H9 (cell line): ENCODE measurements around the gene MBD5. TPM values are rescaled to one million over a fixed set of nuclear protein-coding genes. Genes with fewer than 3 reads are reported as not detected.

ENCODE experiments used
- DNase-seq: peaks from one replicate; pipeline ENCODE4 v3.0.0-alpha.2; 2017
- H2AFZ ChIP-seq: one replicate; pipeline ENCODE4 v1.6.1; 2013; ENCODE audit warnings: mild to moderate bottlenecking, low read length, control low read depth, moderate library complexity
- H2AK5ac ChIP-seq: 2 replicates; pipeline ENCODE4 v1.6.1; 2013; ENCODE audit warnings: low read length, control low read depth, mixed read lengths; ENCODE audit not compliant: insufficient read length
- H2BK120ac ChIP-seq: one replicate; pipeline ENCODE4 v1.6.1; 2013; ENCODE audit warnings: low read depth, mild to moderate bottlenecking, low read length, control low read depth, inconsistent platforms; ENCODE audit not compliant: poor library complexity, severe bottlenecking
- H2BK12ac ChIP-seq: 2 replicates; pipeline ENCODE4 v1.6.1; 2013; ENCODE audit warnings: low read length, control low read depth, mixed read lengths, low read depth; ENCODE audit not compliant: insufficient read length
- H2BK15ac ChIP-seq: 2 replicates; pipeline ENCODE4 v1.6.1; 2013; ENCODE audit warnings: low read depth, low read length, control low read depth
- H2BK20ac ChIP-seq: one replicate; pipeline ENCODE4 v1.6.1; 2013; ENCODE audit warnings: low read depth, mild to moderate bottlenecking, low read length, control low read depth, inconsistent platforms; ENCODE audit not compliant: poor library complexity, severe bottlenecking
- H2BK5ac ChIP-seq: 2 replicates; pipeline ENCODE4 v1.6.1; 2013; ENCODE audit warnings: low read length, control low read depth, mixed read lengths; ENCODE audit not compliant: insufficient read length
- H3K14ac ChIP-seq: 2 replicates; pipeline ENCODE4 v1.6.1; 2013; ENCODE audit warnings: low read length, control low read depth; ENCODE audit not compliant: insufficient read depth
- H3K18ac ChIP-seq: 2 replicates; pipeline ENCODE4 v1.6.1; 2013; ENCODE audit warnings: low read depth, mild to moderate bottlenecking, mixed read lengths, low read length, control low read depth; ENCODE audit not compliant: insufficient read length
- H3K23ac ChIP-seq: 2 replicates; pipeline ENCODE4 v1.6.1; 2013; ENCODE audit warnings: low read length, control low read depth, mixed read lengths, low read depth; ENCODE audit not compliant: insufficient read length
- H3K23me2 ChIP-seq: 2 replicates; pipeline ENCODE4 v1.6.1; 2013; ENCODE audit warnings: low read depth, mild to moderate bottlenecking, mixed read lengths, low read length, control low read depth; ENCODE audit not compliant: insufficient read length, poor library complexity, severe bottlenecking
- H3K27ac ChIP-seq: 2 replicates; pipeline ENCODE4 v1.5.1; 2013; ENCODE audit warnings: low read length, control low read depth, mixed read lengths, low read depth; ENCODE audit not compliant: insufficient read length
- H3K27me3 ChIP-seq: 2 replicates; pipeline ENCODE4 v1.6.1; 2013; ENCODE audit warnings: low read length, control low read depth, inconsistent platforms; ENCODE audit not compliant: insufficient read depth
- H3K4ac ChIP-seq: 2 replicates; pipeline ENCODE4 v1.6.1; 2013; ENCODE audit warnings: low read depth, mild to moderate bottlenecking, control low read depth, inconsistent platforms, low read length, moderate library complexity
- H3K4me1 ChIP-seq: 2 replicates; pipeline ENCODE4 v1.6.1; 2013; ENCODE audit warnings: low read length, control low read depth, inconsistent platforms; ENCODE audit not compliant: insufficient read depth
- H3K4me2 ChIP-seq: 2 replicates; pipeline ENCODE4 v1.6.1; 2013; ENCODE audit warnings: low read length, control low read depth, mixed read lengths; ENCODE audit not compliant: insufficient read length, insufficient read depth
- H3K56ac ChIP-seq: 2 replicates; pipeline ENCODE4 v1.6.1; 2013; ENCODE audit warnings: low read depth, mild to moderate bottlenecking, mixed read lengths, low read length, control low read depth; ENCODE audit not compliant: insufficient read length
- H3K79me1 ChIP-seq: 2 replicates; pipeline ENCODE4 v1.6.1; 2013; ENCODE audit warnings: low read depth, mild to moderate bottlenecking, moderate library complexity, low read length, control low read depth, inconsistent platforms; ENCODE audit not compliant: insufficient read depth, poor library complexity, severe bottlenecking
- H3K79me2 ChIP-seq: 2 replicates; pipeline ENCODE4 v1.6.1; 2013; ENCODE audit warnings: low read length, control low read depth, inconsistent platforms; ENCODE audit not compliant: insufficient read depth
- H3K9ac ChIP-seq: 2 replicates; pipeline ENCODE4 v1.6.1; 2013; ENCODE audit warnings: low read length, control low read depth, mixed read lengths; ENCODE audit not compliant: insufficient read length; ENCODE audit errors: extremely low read depth
- H3K9me3 ChIP-seq: one replicate; pipeline ENCODE4 v1.6.1; 2013; ENCODE audit warnings: low read depth, low read length, inconsistent platforms; ENCODE audit not compliant: control insufficient read depth
- H3T11ph ChIP-seq: one replicate; pipeline ENCODE4 v1.6.1; 2013; ENCODE audit warnings: mild to moderate bottlenecking, low read length, control low read depth, inconsistent platforms
- H4K20me1 ChIP-seq: one replicate; pipeline ENCODE4 v1.6.1; 2013; ENCODE audit not compliant: control insufficient read depth, insufficient read length, insufficient read depth
- H4K5ac ChIP-seq: 2 replicates; pipeline ENCODE4 v1.6.1; 2013; ENCODE audit warnings: low read depth, mild to moderate bottlenecking, mixed read lengths, low read length, control low read depth; ENCODE audit not compliant: insufficient read length
- H4K8ac ChIP-seq: replicated peaks from 2 replicates; pipeline ENCODE4 v1.6.1; 2013; ENCODE audit warnings: low read length, control low read depth, mixed read lengths, low read depth; ENCODE audit not compliant: insufficient read length
- H4K91ac ChIP-seq: 2 replicates; pipeline ENCODE4 v1.6.1; 2013; ENCODE audit warnings: low read depth, mild to moderate bottlenecking, moderate library complexity, mixed read lengths, low read length, control low read depth; ENCODE audit not compliant: insufficient read length
- H3K27ac Mint-ChIP-seq, 3 experiments: 2 replicates in 2 of 3; 3 replicates in 1 of 3; pipeline ENCODE4 v1.8.0; 2020 to 2021; ENCODE audit warnings: mixed read lengths in 3 of 3, mild to moderate bottlenecking in 1 of 3, moderate library complexity in 1 of 3
- H3K27me3 Mint-ChIP-seq: 2 replicates; pipeline ENCODE4 v1.8.0; 2021; ENCODE audit warnings: low read depth, mild to moderate bottlenecking, moderate library complexity, mixed read lengths
- H3K36me3 Mint-ChIP-seq, 3 experiments: 2 replicates in 2 of 3; 3 replicates in 1 of 3; pipeline ENCODE4 v1.8.0; 2020 to 2021; ENCODE audit warnings: low read depth in 3 of 3, mixed read lengths in 3 of 3; ENCODE audit not compliant: insufficient read depth in 1 of 3
- H3K4me1 Mint-ChIP-seq, 2 experiments: 2 replicates each; pipeline ENCODE4 v1.8.0; 2020; ENCODE audit warnings: mixed read lengths in 2 of 2
- H3K4me3 Mint-ChIP-seq, 2 experiments: 2 replicates in 1 of 2; 3 replicates in 1 of 2; pipeline ENCODE4 v1.8.0; 2020 to 2021; ENCODE audit warnings: mild to moderate bottlenecking in 2 of 2, mixed read lengths in 2 of 2, moderate library complexity in 1 of 2
- H3K9me3 Mint-ChIP-seq, 2 experiments: 2 replicates in 1 of 2; 3 replicates in 1 of 2; pipeline ENCODE4 v1.8.0; 2020; ENCODE audit warnings: mild to moderate bottlenecking in 2 of 2, mixed read lengths in 2 of 2, moderate library complexity in 1 of 2
- WGBS: extraction: QIAGEN DNeasy Blood & Tissue Kit; methylation state at CpG from one replicate; pipeline ENCODE4 v1.1.7; 2013; ENCODE audit warnings: missing lambda C conversion rate, low lambda C conversion rate, mixed read lengths; ENCODE audit not compliant: insufficient read length; ENCODE audit errors: extremely low coverage; 5-methylcytosine and 5-hydroxymethylcytosine counted together
- total RNA-seq: library from RNA; stranded (reverse); gene quantifications from 2 replicates; pipeline ENCODE4 v1.2.1, GENCODE V29; 2021
- TF ChIP-seq, protein P1 (sequence below): fragments of 200-600 bp; sonication (generic); conservative IDR thresholded peaks from 3 replicates; pipeline ENCODE4 v1.8.0; 2021; ENCODE audit warnings: antibody characterized with exemption, mild to moderate bottlenecking

The MBD5 gene
- total RNA-seq, 1 experiment from 2014 or later: 23.1 TPM

DNA sequence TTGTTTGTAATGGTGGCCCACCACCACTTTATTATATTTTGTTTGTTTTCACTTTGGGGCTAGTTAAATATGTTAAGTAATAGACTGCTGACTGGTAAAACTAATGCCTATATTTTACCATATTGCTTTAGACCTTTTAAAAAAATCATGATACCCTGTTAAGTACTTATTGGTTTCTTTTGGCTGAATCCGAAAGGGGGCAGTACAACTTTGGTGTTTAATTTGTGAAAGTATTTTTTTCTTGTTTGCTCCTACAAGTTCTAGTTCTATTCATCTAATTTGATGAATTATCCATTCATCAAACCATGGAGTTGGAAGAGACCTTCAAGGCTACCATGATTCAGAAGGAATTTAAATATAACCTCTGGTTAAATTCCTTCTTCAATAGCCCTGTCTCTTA, 147.0 kb downstream of the MBD5 start:
- H3K4me3 Mint-ChIP-seq: no peak overlapping the region
- Histone ChIP-seq H3K79me2 (no peaks in the 10 kb centered on the region), H4K5ac (no peak overlapping the region)

More for the DNA sequence above, 147.0 kb downstream of the MBD5 start:
- Histone ChIP-seq H2BK5ac (no peak overlapping the region), H3K27ac (no peak overlapping the region), H3K9ac (no peak overlapping the region), H3K9me3 (no peaks in the 10 kb centered on the region), H3K23ac (no peak overlapping the region), H2AFZ (no peak overlapping the region), H2AK5ac (no peak overlapping the region), H3K4me2 (no peak overlapping the region), H3K4ac (no peak overlapping the region), H4K91ac (no peak overlapping the region), H3K79me1 (no peaks in the 10 kb centered on the region), H3K14ac (no peak overlapping the region), H3K56ac (no peak overlapping the region), H3K23me2 (peaks cover 2% of the 10 kb centered on the region), H4K20me1 (no peaks in the 10 kb centered on the region), H3T11ph (no peak overlapping the region), H3K18ac (no peak overlapping the region), H2BK20ac (no peak overlapping the region), H2BK15ac (no peak overlapping the region), H4K8ac (no peak overlapping the region), H3K27me3 (no peaks in the 10 kb centered on the region), H2BK12ac (no peak overlapping the region), H3K4me1 (no peaks in the 10 kb centered on the region), H2BK120ac (no peak overlapping the region)
- no peaks in the 10 kb centered on the region for H3K27me3 Mint-ChIP-seq
- TF ChIP-seq, protein P1, sequence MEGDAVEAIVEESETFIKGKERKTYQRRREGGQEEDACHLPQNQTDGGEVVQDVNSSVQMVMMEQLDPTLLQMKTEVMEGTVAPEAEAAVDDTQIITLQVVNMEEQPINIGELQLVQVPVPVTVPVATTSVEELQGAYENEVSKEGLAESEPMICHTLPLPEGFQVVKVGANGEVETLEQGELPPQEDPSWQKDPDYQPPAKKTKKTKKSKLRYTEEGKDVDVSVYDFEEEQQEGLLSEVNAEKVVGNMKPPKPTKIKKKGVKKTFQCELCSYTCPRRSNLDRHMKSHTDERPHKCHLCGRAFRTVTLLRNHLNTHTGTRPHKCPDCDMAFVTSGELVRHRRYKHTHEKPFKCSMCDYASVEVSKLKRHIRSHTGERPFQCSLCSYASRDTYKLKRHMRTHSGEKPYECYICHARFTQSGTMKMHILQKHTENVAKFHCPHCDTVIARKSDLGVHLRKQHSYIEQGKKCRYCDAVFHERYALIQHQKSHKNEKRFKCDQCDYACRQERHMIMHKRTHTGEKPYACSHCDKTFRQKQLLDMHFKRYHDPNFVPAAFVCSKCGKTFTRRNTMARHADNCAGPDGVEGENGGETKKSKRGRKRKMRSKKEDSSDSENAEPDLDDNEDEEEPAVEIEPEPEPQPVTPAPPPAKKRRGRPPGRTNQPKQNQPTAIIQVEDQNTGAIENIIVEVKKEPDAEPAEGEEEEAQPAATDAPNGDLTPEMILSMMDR: peak; percentile 49
- no peak overlapping the region; a peak in 1 of 7 replicates for H3K27ac Mint-ChIP-seq
- no peaks in the 10 kb centered on the region for H3K9me3 Mint-ChIP-seq
- H3K4me1 Mint-ChIP-seq: no peaks in the 10 kb centered on the region
- WGBS: no CpG with 5 or more reads among the region's 1 CpG
- DNase-seq: no peak
- H3K36me3 Mint-ChIP-seq: no peaks in the 10 kb centered on the region
